Endothelial cell of umbilical vein (primary cell): ENCODE results near the gene PARK7. TPM values are rescaled to one million over a fixed set of nuclear protein-coding genes. Genes with fewer than 3 reads are reported as not detected.
A peak's percentile ranks its signal among the peaks of the same experiment; 100 is the strongest.

ENCODE experiments used
- BruUV-seq: library from RNA; stranded (reverse); fragments of 400-500 nt; replicated peaks from 2 replicates; lab custom pipeline; 2021; lab: Mats Ljungman, UMichigan
- CTCF ChIA-PET: fragments of 300-600, 350-600 bp; sonication (Branson Sonifier 250); formaldehyde crosslinking; loops from one replicate; lab custom pipeline; 2021; ENCODE audit warnings: antibody characterized with exemption, inconsistent platforms; lab: Charles Lee
- POLR2A ChIA-PET: fragments of 300-600, 350-600 bp; sonication (Branson Sonifier 250); formaldehyde crosslinking; loops from one replicate; lab custom pipeline; 2021; ENCODE audit warnings: antibody characterized with exemption, inconsistent platforms; lab: Charles Lee
- DNase-seq: peaks from one replicate; pipeline ENCODE4 v3.0.0-alpha.2; 2011; ENCODE audit warnings: low read depth, low spot score
- FAIRE-seq: peaks from 2 replicates; lab custom pipeline; 2011; peaks lifted over from hg19 to GRCh38; lab: Jason Lieb, UNC
- H2AFZ ChIP-seq: 2 replicates; pipeline ENCODE4 v1.6.0; 2012; ENCODE audit warnings: low read depth, low read length, control low read depth, inconsistent platforms
- H3K27ac ChIP-seq: 2 replicates; pipeline ENCODE4 v1.5.1; 2011; ENCODE audit warnings: low read depth, mild to moderate bottlenecking, control low read depth, low read length, moderate library complexity; ENCODE audit not compliant: insufficient read depth
- H3K27me3 ChIP-seq, 2 experiments: 2 replicates each; pipeline versions ENCODE4 v1.6.0 to v1.6.1; 2011; ENCODE audit warnings: low read length in 2 of 2, mixed read lengths in 1 of 2; ENCODE audit not compliant: control insufficient read depth in 2 of 2, insufficient read depth in 2 of 2
- H3K36me3 ChIP-seq, 2 experiments: 2 replicates in 1 of 2; 3 replicates in 1 of 2; pipeline ENCODE4 v1.5.1; 2011; ENCODE audit warnings: low read length in 2 of 2, mild to moderate bottlenecking in 1 of 2, moderate library complexity in 1 of 2; ENCODE audit not compliant: control insufficient read depth in 2 of 2, insufficient read depth in 2 of 2; ENCODE audit errors: extremely low read depth in 1 of 2
- H3K4me1 ChIP-seq: 3 replicates; pipeline ENCODE4 v1.5.1; 2011; ENCODE audit warnings: mild to moderate bottlenecking, low read length; ENCODE audit not compliant: control insufficient read depth, insufficient read depth; ENCODE audit errors: extremely low read depth
- H3K4me2 ChIP-seq: 2 replicates; pipeline ENCODE4 v1.6.1; 2011; ENCODE audit warnings: low read length, control low read depth, mixed read lengths; ENCODE audit not compliant: insufficient read depth
- H3K4me3 ChIP-seq, 3 experiments: fragments of 200-600 bp in 1 of 3; sonication (generic), shearing (Covaris generic) in 1 of 3; replicated peaks in 1 of 3; 2 replicates each; pipeline ENCODE4 v1.5.1; 2011 to 2016; ENCODE audit warnings: control low read depth in 3 of 3, low read length in 3 of 3, mild to moderate bottlenecking in 2 of 3, inconsistent platforms in 1 of 3, low read depth in 1 of 3, moderate library complexity in 1 of 3; ENCODE audit not compliant: insufficient read depth in 1 of 3
- H3K79me2 ChIP-seq: 2 replicates; pipeline ENCODE4 v1.6.0; 2012; ENCODE audit warnings: low read length, inconsistent platforms; ENCODE audit not compliant: control insufficient read depth, insufficient read depth
- H3K9ac ChIP-seq: replicated peaks from 2 replicates; pipeline ENCODE3; 2011; ENCODE audit warnings: low read length, control low read depth; ENCODE audit not compliant: insufficient read depth; ENCODE audit errors: extremely low read depth
- H3K9me1 ChIP-seq: replicated peaks from 3 replicates; pipeline ENCODE4 v1.6.0; 2011; ENCODE audit warnings: mild to moderate bottlenecking, low read length; ENCODE audit not compliant: control insufficient read depth, insufficient read depth; ENCODE audit errors: extremely low read depth
- H3K9me3 ChIP-seq: replicated peaks from 2 replicates; pipeline ENCODE4 v1.5.1; 2012; ENCODE audit warnings: low read length, inconsistent platforms; ENCODE audit not compliant: control insufficient read depth, insufficient read depth
- H4K20me1 ChIP-seq: replicated peaks from 2 replicates; pipeline ENCODE3; 2011; ENCODE audit warnings: mild to moderate bottlenecking, low read length; ENCODE audit not compliant: control insufficient read depth, insufficient read depth; ENCODE audit errors: extremely low read depth
- CTCF ChIP-seq, 2 donors: IDR thresholded peaks; 1 replicate in 1 of 2; 2 replicates in 1 of 2; pipeline ENCODE4 v1.5.1; 2011; ENCODE audit warnings: low read length in 2 of 2, mild to moderate bottlenecking in 2 of 2, moderate library complexity in 2 of 2, control low read depth in 1 of 2, inconsistent platforms in 1 of 2, low read depth in 1 of 2; ENCODE audit not compliant: insufficient read depth in 1 of 2; ENCODE audit errors: extremely low read depth in 1 of 2
- EZH2 ChIP-seq: IDR thresholded peaks from 2 replicates; pipeline ENCODE4 v1.6.1; 2012; ENCODE audit warnings: borderline replicate concordance, low read depth, mild to moderate bottlenecking, moderate library complexity, low read length, inconsistent platforms; ENCODE audit not compliant: severe bottlenecking
- FOS ChIP-seq: IDR thresholded peaks from 2 replicates; pipeline ENCODE4 v1.6.1; 2011; ENCODE audit warnings: mild to moderate bottlenecking, low read length, moderate library complexity, borderline replicate concordance; ENCODE audit not compliant: insufficient read depth
- GATA2 ChIP-seq: IDR thresholded peaks from 2 replicates; pipeline ENCODE4 v1.7.0; 2011; ENCODE audit warnings: low read depth, mild to moderate bottlenecking, moderate library complexity, mixed read lengths, low read length; ENCODE audit not compliant: insufficient read length, insufficient read depth
- JUN ChIP-seq: IDR thresholded peaks from 2 replicates; pipeline ENCODE4 v1.6.1; 2011; ENCODE audit warnings: borderline replicate concordance, low read depth; ENCODE audit not compliant: insufficient read length, insufficient read depth
- MAX ChIP-seq: IDR thresholded peaks from 2 replicates; pipeline ENCODE4 v1.6.1; 2011; ENCODE audit not compliant: insufficient read depth, insufficient read length
- MYC ChIP-seq: IDR thresholded peaks from one replicate; pipeline ENCODE4 v1.6.1; 2011; ENCODE audit warnings: mild to moderate bottlenecking, low read depth, low read length
- POLR2A ChIP-seq: IDR thresholded peaks from 2 replicates; pipeline ENCODE4 v1.6.1; 2012; ENCODE audit warnings: low read depth, mild to moderate bottlenecking, control low read depth, low read length
- POLR2AphosphoS5 ChIP-seq: IDR thresholded peaks from 2 replicates; pipeline ENCODE4 v1.6.1; 2012; ENCODE audit warnings: low read depth, mild to moderate bottlenecking, control low read depth, low read length, moderate library complexity; ENCODE audit not compliant: insufficient read depth
- dilution Hi-C: fragments of 300-500 bp; cut with MboI; formaldehyde crosslinking; loops from one replicate; pipeline ENCODE4 v1.15.0; 2019; ENCODE audit warnings: low sequenced_read_pairs; ENCODE audit not compliant: extremely low pct_ligation_motif_present
- intact Hi-C: fragments of 100-400 bp; cut with micrococcal nuclease; formaldehyde crosslinking; loops from one replicate; pipeline ENCODE4 v1.10.0; 2022
- polyA plus RNA-seq, 4 experiments: library from polyadenylated mRNA; depleted of rRNA in 3 of 4; stranded (reverse) in 3 of 4; unstranded in 1 of 4; fragments of >200 nt; gene quantifications; 2 replicates each; pipeline versions ENCODE4 v1.2.1 to v1.2.3, GENCODE V29; 2011 to 2012; ENCODE audit warnings: missing spikeins in 1 of 4
- total RNA-seq: library from RNA; stranded (reverse); gene quantifications from 2 replicates; pipeline ENCODE4 v1.2.3, GENCODE V29; 2021

Gene PARK7
- total and polyA plus RNA-seq, 2 donors (not counting 3 experiments of a cell fraction or from before 2014, with no cell fraction given) = 203 to 294 TPM

- intact Hi-C loops = loop anchor here (2.0 kb wide), 1 partner anchor 42 kb away; no protein-coding TSS in a partner anchor
- Histone ChIP-seq H3K79me2 (peaks cover 67% of the 10 kb centered on the region), H4K20me1 (no peaks in the 10 kb centered on the region), H3K27ac (no peak overlapping the region), H3K9me1 (no peaks in the 10 kb centered on the region), H3K4me1 (peaks cover 77% of the 10 kb centered on the region), H3K9ac (peak overlapping the region; percentile 91), H3K27me3 (no peaks in the 10 kb centered on the region), H3K4me3 (peak overlapping the region in 1 of 3 experiments; percentile 98), H3K4me2 (peak overlapping the region; percentile 94), H2AFZ (no peak overlapping the region), H3K36me3 (no peaks in the 10 kb centered on the region), H3K9me3 (no peaks in the 10 kb centered on the region)
- ChIA-PET POLR2A (interaction anchor here (0.9 to 1.9 kb wide), 3 partner anchors 9 to 290 kb away, joined by 3 to 6 read pairs (median 5); no protein-coding TSS in a partner anchor), CTCF (interaction anchor here (0.8 to 2.4 kb wide), 4 partner anchors 9 to 290 kb away, joined by 3 to 20 read pairs (median 8); no protein-coding TSS in a partner anchor)
- BruUV-seq = no TSS peak
- DNase-seq (no peak), FAIRE-seq (no peak)
- dilution Hi-C loops = no loop called here
- TF ChIP-seq FOS (no peak), MAX (no peak), POLR2AphosphoS5 (no peak), CTCF (IDR thresholded peaks at IDR 0.05; ENCODE audit: extremely low read depth in 1 of 2, insufficient read depth in 1 of 2, low read depth in 1 of 2, low read length in 2 of 2) (no peak), POLR2A (no peak), JUN (no peak), EZH2 (no peak), GATA2 (no peak), MYC (no peak)
These were observed 62.8 kb downstream of the PARK7 start for GRCh38 chr1:8024329-8024728.
